Measurements from ENCODE around the gene CHST12. TPM values are rescaled to one million over a fixed set of nuclear protein-coding genes. Genes with fewer than 3 reads are reported as not detected.
A peak's percentile ranks its signal among the peaks of the same experiment; 100 is the strongest.
"Not testable (repeated sequence)": the region's sequence is repeated elsewhere in the genome, so short reads cannot be mapped to it uniquely, and the experiment has no call there.

CHST12 gene
- total RNA-seq, 1 donor from 2014 or later: 15.0 TPM

DNA sequence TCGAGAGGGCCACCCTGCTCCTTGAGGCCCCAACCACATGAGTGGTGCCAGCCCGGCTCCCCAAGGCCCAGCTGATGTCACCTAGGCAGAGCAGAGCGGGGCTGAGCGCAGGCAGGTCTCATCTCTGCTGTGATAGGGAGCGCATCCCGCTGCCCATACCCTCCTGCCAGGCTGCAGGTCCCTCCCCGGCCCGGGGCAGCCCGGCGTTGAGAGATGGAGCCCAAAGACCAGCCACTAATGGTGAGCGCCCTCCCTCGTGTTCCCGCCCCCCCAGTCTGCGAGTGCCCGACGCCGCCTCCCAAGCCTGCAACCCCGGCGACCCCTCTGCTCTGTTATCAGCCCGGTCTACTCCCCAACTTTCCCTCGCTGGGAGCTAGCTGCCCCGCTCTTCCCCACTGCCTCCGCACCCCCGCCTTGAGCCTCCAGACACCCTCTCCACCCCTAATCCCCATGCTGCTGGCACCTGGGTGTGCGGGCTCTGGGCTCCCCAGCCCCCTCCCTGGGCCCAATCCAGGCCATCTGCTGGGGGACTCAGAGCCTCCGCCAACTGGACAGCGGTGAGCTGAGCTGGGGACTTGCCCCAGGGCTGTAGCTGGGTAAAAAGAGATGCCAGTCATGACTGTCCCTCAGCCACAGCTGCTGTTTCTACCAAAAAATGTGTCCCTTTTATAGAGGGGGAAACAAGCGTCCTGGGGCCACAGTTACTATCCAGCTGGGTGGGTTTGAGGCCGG lies 19.7 kb upstream of the CHST12 start:
- Mint-ChIP-seq H3K27me3 (ENCODE audit: low read depth) (no peaks in the 10 kb centered on the region), H3K9me3 (no peaks in the 10 kb centered on the region), H3K36me3 (ENCODE audit: low read depth) (peaks cover 12% of the 10 kb centered on the region), H3K4me1 (no peaks in the 10 kb centered on the region), H3K4me3 (no peak overlapping the region), H3K27ac (ENCODE audit: unreplicated experiment) (no peak overlapping the region)
- no peak for DNase-seq (ENCODE audit: low read depth, low spot score)
- TF ChIP-seq, protein P1, sequence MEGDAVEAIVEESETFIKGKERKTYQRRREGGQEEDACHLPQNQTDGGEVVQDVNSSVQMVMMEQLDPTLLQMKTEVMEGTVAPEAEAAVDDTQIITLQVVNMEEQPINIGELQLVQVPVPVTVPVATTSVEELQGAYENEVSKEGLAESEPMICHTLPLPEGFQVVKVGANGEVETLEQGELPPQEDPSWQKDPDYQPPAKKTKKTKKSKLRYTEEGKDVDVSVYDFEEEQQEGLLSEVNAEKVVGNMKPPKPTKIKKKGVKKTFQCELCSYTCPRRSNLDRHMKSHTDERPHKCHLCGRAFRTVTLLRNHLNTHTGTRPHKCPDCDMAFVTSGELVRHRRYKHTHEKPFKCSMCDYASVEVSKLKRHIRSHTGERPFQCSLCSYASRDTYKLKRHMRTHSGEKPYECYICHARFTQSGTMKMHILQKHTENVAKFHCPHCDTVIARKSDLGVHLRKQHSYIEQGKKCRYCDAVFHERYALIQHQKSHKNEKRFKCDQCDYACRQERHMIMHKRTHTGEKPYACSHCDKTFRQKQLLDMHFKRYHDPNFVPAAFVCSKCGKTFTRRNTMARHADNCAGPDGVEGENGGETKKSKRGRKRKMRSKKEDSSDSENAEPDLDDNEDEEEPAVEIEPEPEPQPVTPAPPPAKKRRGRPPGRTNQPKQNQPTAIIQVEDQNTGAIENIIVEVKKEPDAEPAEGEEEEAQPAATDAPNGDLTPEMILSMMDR (conservative IDR thresholded peaks at IDR 0.05): no peak

DNA sequence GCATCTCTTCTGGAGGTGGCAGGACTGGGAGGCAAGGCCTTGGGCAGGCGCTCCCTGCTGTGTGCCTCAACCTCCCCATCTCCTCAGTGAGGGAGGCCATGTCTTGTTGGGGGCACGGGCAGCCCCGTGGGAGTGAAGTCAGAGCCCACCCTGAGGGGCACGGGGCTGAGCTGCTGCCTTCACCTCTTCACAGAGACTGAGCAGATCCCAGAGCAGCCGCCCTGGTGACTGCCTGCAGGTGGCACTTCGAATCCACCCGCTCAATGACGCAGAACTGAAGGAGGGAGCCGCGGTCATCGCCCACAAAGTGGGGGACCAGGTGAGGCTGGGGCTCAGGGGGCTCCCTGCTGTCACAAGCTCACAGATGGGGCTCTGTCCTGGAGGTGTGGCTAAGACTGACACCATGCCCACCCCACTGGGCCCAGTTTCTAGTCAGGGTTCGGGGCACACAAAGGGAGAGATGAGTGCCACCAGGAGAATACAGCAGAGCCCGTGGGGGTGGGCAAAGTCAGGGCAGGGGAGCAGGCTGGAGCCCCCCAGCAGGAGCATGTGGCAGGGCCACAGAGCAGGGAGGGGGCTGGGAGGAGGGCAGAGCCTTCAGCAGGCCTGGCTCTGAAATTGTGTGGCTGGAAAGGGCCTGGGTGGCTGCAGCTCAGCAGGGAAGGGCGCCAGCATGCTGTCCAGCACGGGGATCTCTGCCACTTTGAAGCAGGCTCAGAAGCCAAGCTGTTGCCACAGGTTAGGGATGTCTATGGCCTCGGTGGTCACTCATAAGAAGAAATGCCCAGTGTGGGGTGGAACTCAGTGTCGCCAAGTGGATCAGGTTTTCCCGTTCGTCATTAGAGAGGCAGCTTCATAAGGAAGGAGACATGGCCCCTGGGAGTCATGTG lies 18.8 kb upstream of the CHST12 start:
- no peak overlapping the region for H3K4me3 Mint-ChIP-seq
- H3K4me1 Mint-ChIP-seq: peaks cover 4% of the 10 kb centered on the region
- TF ChIP-seq, protein P1 (conservative IDR thresholded peaks at IDR 0.05): no peak
- no peak for DNase-seq (ENCODE audit: low read depth, low spot score)
- no peaks in the 10 kb centered on the region for H3K27me3 Mint-ChIP-seq (ENCODE audit: low read depth)
- H3K27ac Mint-ChIP-seq (ENCODE audit: unreplicated experiment): peak overlapping the region; percentile 19
- no peaks in the 10 kb centered on the region for H3K9me3 Mint-ChIP-seq
- H3K36me3 Mint-ChIP-seq (ENCODE audit: low read depth): peaks cover 7% of the 10 kb centered on the region

DNA sequence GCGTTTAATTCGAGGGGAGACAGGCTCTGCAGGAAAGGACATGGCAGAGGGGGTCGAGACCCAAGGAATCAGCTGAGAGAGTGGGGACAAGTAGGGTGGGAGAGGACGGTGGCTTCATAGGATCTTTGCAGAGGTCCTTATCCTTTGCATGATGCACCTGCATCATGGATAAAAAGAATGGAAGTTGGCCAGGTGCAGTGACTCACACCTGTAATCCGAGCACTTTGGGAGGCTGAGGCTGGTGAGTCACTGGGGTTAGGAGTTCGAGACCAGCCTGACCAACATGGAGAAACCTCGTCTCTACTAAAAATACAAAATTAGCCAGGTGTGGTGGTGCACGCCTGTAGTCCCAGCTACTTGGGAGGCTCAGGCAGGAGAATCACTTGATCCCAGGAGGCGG lies 17.3 kb upstream of the CHST12 start:
- not testable (repeated sequence) for H3K9me3 Mint-ChIP-seq; DNase-seq (ENCODE audit: low read depth, low spot score); H3K27me3 Mint-ChIP-seq (ENCODE audit: low read depth); H3K36me3 Mint-ChIP-seq (ENCODE audit: low read depth); H3K4me3 Mint-ChIP-seq
- peaks cover 16% of the 10 kb centered on the region for H3K4me1 Mint-ChIP-seq
- peak overlapping the region; percentile 91 for H3K27ac Mint-ChIP-seq (ENCODE audit: unreplicated experiment)

DNA sequence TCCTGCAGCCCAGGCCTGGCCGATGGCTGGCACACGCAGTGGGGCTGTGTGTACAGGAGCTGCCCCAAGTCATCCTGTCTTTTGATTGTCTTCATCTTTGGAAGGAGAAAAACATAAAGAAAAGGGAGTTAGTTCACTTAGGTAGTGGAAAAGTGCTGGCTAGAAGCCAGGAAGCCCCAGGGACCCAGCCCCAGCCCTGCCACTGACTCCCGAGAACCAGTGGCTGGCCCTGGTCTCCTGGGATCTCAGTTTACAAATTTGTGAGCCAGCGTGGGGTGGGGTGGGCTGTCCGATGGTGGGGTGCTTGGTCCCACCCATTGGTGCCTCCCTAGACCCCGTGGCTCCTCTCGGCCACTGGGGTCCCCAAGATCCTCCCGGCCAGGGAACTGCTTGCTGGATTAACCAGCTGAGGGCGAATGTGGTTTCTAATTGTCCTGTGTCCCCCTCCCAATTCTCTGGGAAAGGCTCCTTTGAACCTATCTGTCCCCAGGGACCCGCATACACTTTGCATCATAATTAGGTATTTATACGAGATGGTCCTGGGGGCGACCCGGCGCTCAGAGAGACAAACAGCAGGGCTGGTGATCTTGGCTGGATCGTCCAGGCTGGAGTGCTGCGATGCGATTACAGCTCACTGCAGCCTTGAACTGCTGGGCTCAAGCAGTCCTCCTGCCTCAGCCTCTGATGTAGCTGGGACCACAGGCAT lies 16.3 kb upstream of the CHST12 start:
- peaks cover 16% of the 10 kb centered on the region for H3K4me1 Mint-ChIP-seq
- no peaks in the 10 kb centered on the region for H3K27me3 Mint-ChIP-seq (ENCODE audit: low read depth)
- no peaks in the 10 kb centered on the region for H3K9me3 Mint-ChIP-seq
- H3K27ac Mint-ChIP-seq (ENCODE audit: unreplicated experiment): no peak overlapping the region
- H3K4me3 Mint-ChIP-seq: no peak overlapping the region
- no peaks in the 10 kb centered on the region for H3K36me3 Mint-ChIP-seq (ENCODE audit: low read depth)
- no peak for DNase-seq (ENCODE audit: low read depth, low spot score)
- TF ChIP-seq, protein P1 (conservative IDR thresholded peaks at IDR 0.05): no peak

DNA sequence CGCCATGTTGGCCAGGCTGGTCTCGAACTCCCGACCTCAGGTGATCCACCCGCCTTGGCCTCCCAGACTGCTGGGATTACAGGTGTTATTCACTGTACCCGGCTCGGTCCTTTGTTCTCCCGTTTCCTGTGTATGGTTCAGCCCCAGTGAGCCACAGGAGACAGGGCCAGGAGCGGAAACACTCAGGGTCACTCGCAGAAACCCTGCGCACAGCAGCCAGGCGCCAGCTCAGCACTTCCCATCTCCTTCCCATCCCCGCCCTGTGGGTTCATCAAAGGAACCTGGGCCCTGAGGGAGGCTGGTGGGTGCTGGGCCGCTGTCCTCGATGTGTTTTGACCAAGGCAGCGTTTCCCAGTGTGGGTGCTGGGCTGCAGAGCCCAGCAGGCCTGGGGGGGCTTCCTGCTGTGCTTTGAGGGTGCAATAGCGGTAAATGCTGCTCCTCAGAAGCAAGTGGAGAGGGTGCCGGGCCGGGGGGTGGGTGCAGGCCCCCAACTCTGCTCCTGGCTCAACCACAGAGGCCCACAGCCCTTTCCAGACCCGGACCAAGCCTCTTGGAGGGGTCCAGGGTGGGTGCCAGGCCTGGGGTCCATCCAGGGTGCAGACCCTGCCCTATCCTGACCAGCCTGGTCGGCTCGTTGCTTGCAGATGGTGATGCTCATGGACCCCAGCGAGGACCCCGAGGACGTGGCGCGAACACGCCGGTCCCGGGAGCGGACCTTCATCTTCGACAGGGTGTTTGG lies 15.3 kb upstream of the CHST12 start:
- no peaks in the 10 kb centered on the region for H3K36me3 Mint-ChIP-seq (ENCODE audit: low read depth)
- peaks cover 16% of the 10 kb centered on the region for H3K4me1 Mint-ChIP-seq
- H3K27me3 Mint-ChIP-seq (ENCODE audit: low read depth): no peaks in the 10 kb centered on the region
- H3K4me3 Mint-ChIP-seq: no peak overlapping the region
- DNase-seq (ENCODE audit: low read depth, low spot score): no peak
- H3K9me3 Mint-ChIP-seq: no peaks in the 10 kb centered on the region
- TF ChIP-seq, protein P1 (conservative IDR thresholded peaks at IDR 0.05): no peak
- no peak overlapping the region for H3K27ac Mint-ChIP-seq (ENCODE audit: unreplicated experiment)
